GM18511 (cell line): Measurements from ENCODE around the gene TDRD10.

Experiments
- ATAC-seq: cut with Tn5 transposase; IDR thresholded peaks from one replicate; pipeline ENCODE4 v1.9.1; 2021; ENCODE audit warnings: mild to moderate bottlenecking, moderate library complexity; ENCODE audit not compliant: unreplicated experiment

TDRD10 gene

GRCh38 chr1:154502066-154502743 lies at the start of gene TDRD10, which contains the start of gene SHE:
TSS of gene TDRD10 (plus strand) at chr1:154502219. CDS start at chr1:154506904, 4,685 bp downstream.
TSS of gene SHE (minus strand) at chr1:154502412. CDS start at chr1:154502026, 386 bp downstream.
- no peak for ATAC-seq

GRCh38 chr1:154453161-154453560 lies 48.9 kb upstream of the TDRD10 start:
- no peak for ATAC-seq

GRCh38 chr1:154453574-154454352 lies 48.3 kb upstream of the TDRD10 start:
- no peak for ATAC-seq

GRCh38 chr1:154454386-154455120 lies 47.5 kb upstream of the TDRD10 start:
- ATAC-seq: no peak

GRCh38 chr1:154456631-154457030 lies 45.4 kb upstream of the TDRD10 start:
- no peak for ATAC-seq

GRCh38 chr1:154459080-154459479 lies 42.9 kb upstream of the TDRD10 start:
- no peak for ATAC-seq

- no peak for ATAC-seq
Observed at GRCh38 chr1:154460695-154461260, 41.2 kb upstream of the TDRD10 start.

- no peak for ATAC-seq
Observed at GRCh38 chr1:154463512-154463990, 38.5 kb upstream of the TDRD10 start.

GRCh38 chr1:154465621-154466195 lies 36.3 kb upstream of the TDRD10 start:
- ATAC-seq: no peak

GRCh38 chr1:154466206-154466605 lies 35.8 kb upstream of the TDRD10 start:
- ATAC-seq: no peak

- no peak for ATAC-seq
Observed at GRCh38 chr1:154466921-154467417, 35.0 kb upstream of the TDRD10 start.

- ATAC-seq: no peak
Observed at GRCh38 chr1:154467434-154468102, 34.5 kb upstream of the TDRD10 start.

GRCh38 chr1:154468535-154469250 lies 33.3 kb upstream of the TDRD10 start:
- ATAC-seq: no peak

GRCh38 chr1:154469844-154470560 lies 32.0 kb upstream of the TDRD10 start:
- no peak for ATAC-seq

GRCh38 chr1:154471304-154471703 lies 30.7 kb upstream of the TDRD10 start:
- no peak for ATAC-seq

GRCh38 chr1:154474802-154475201 lies 27.2 kb upstream of the TDRD10 start:
- ATAC-seq: no peak

- no peak for ATAC-seq
Observed at GRCh38 chr1:154476791-154477190, 25.2 kb upstream of the TDRD10 start.

GRCh38 chr1:154478013-154478412 lies 24.0 kb upstream of the TDRD10 start:
- ATAC-seq: no peak

GRCh38 chr1:154478639-154479038 lies 23.4 kb upstream of the TDRD10 start:
- ATAC-seq: no peak
